Caco-2 (cell line): ENCODE data around the gene EIF2A. TPM values are rescaled to one million over a fixed set of nuclear protein-coding genes. Genes with fewer than 3 reads are reported as not detected.
A peak's percentile ranks its signal among the peaks of the same experiment; 100 is the strongest.

ENCODE experiments used
- BruUV-seq: library from RNA; stranded (reverse); fragments of 400-500 nt; replicated peaks from 2 replicates; lab custom pipeline; 2021; lab: Mats Ljungman, UMichigan
- CTCF ChIA-PET: fragments of 300-600 bp; sonication (Branson Sonifier 250); formaldehyde crosslinking; loops from one replicate; lab custom pipeline; 2022; ENCODE audit warnings: antibody characterized with exemption; lab: Charles Lee
- POLR2A ChIA-PET: fragments of 300-600 bp; sonication (Branson Sonifier 250); formaldehyde crosslinking; loops from one replicate; lab custom pipeline; 2022; ENCODE audit warnings: antibody characterized with exemption; lab: Charles Lee
- DNase-seq, 2 experiments: peaks; one replicate each; pipeline versions ENCODE4 v3.0.0 to v3.0.0-alpha.2; 2020 to 2022
- H3K27me3 ChIP-seq: replicated peaks from 2 replicates; pipeline ENCODE4 v1.6.0; 2011; ENCODE audit warnings: low read length; ENCODE audit not compliant: control insufficient read depth, insufficient read depth
- H3K36me3 ChIP-seq: 2 replicates; pipeline ENCODE4 v1.5.1; 2011; ENCODE audit warnings: low read length; ENCODE audit not compliant: control insufficient read depth, insufficient read depth
- H3K4me1 ChIP-seq: fragments of 250-450 bp; sonication (Bioruptor Pico); 2 replicates; pipeline ENCODE4 v1.5.1; 2020; ENCODE audit warnings: mild to moderate bottlenecking
- H3K4me3 ChIP-seq: 2 replicates; pipeline ENCODE4 v1.5.1; 2011; ENCODE audit warnings: low read depth, mild to moderate bottlenecking, control low read depth, low read length
- H3K9me3 ChIP-seq: fragments of 250-450 bp; sonication (Bioruptor Pico); 2 replicates; pipeline ENCODE4 v1.5.1; 2020; ENCODE audit warnings: mild to moderate bottlenecking, moderate library complexity
- H3K27ac Mint-ChIP-seq: one replicate; pipeline ENCODE4 v1.8.0; 2022; ENCODE audit warnings: mixed read lengths; ENCODE audit not compliant: unreplicated experiment
- H3K27me3 Mint-ChIP-seq: one replicate; pipeline ENCODE4 v1.8.0; 2022; ENCODE audit warnings: mixed read lengths; ENCODE audit not compliant: insufficient read depth, unreplicated experiment
- H3K36me3 Mint-ChIP-seq: one replicate; pipeline ENCODE4 v1.8.0; 2022; ENCODE audit warnings: mild to moderate bottlenecking, mixed read lengths; ENCODE audit not compliant: insufficient read depth, unreplicated experiment
- H3K4me1 Mint-ChIP-seq: one replicate; pipeline ENCODE4 v1.8.0; 2022; ENCODE audit warnings: low read depth, mixed read lengths; ENCODE audit not compliant: unreplicated experiment
- H3K4me3 Mint-ChIP-seq: one replicate; pipeline ENCODE4 v1.8.0; 2022; ENCODE audit warnings: mild to moderate bottlenecking, moderate library complexity, mixed read lengths; ENCODE audit not compliant: unreplicated experiment
- H3K9me3 Mint-ChIP-seq: one replicate; pipeline ENCODE4 v1.8.0; 2022; ENCODE audit warnings: mixed read lengths; ENCODE audit not compliant: unreplicated experiment
- intact Hi-C: fragments of 100-400 bp; cut with micrococcal nuclease; formaldehyde crosslinking; loops from one replicate; pipeline ENCODE4 v1.10.0; 2022; ENCODE audit not compliant: unreplicated experiment
- total RNA-seq: library from RNA; stranded (reverse); gene quantifications from 2 replicates; pipeline ENCODE4 v1.2.3, GENCODE V29; 2022
- TF ChIP-seq, protein P1 (sequence below), 2 experiments: fragments of 200-600 bp in 1 of 2; IDR thresholded peaks; 1 replicate in 1 of 2; 2 replicates in 1 of 2; pipeline versions ENCODE4 v1.5.1 to v1.8.0; 2011 to 2022; ENCODE audit warnings: antibody characterized with exemption in 1 of 2, control low read depth in 1 of 2, inconsistent platforms in 1 of 2, low read depth in 1 of 2, low read length in 1 of 2, mild to moderate bottlenecking in 1 of 2, moderate library complexity in 1 of 2; ENCODE audit not compliant: insufficient read depth in 1 of 2, severe bottlenecking in 1 of 2, unreplicated experiment in 1 of 2

EIF2A gene
- total RNA-seq, 1 experiment from 2014 or later, result 97.1 TPM

DNA sequence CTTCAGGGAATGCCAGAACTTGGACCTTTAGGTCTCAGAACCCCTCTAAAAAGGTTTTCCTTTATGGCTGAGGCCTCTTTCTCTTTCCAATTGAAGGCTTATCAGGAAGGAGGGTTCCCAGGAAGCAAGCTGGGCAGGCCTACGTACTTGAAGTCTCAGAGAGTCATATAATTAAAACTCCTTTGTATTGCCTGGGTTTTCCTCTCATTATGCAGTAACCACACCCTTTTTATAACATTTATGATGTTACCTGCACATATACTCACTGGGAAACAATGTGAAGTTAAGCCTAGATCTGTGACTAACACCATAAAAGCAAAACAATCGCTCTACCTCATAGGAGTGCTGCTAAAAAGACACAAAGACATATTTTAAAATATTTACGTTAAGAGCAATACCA lies 27.6 kb upstream of the EIF2A start:
- H3K4me1 Mint-ChIP-seq, result no peaks in the 10 kb centered on the region
- no peaks in the 10 kb centered on the region for H3K36me3 ChIP-seq
- H3K27ac Mint-ChIP-seq, result no peak overlapping the region
- peaks cover 4% of the 10 kb centered on the region for H3K27me3 Mint-ChIP-seq
- H3K4me1 ChIP-seq, result peaks cover 3% of the 10 kb centered on the region; the same call in 1 of the 2 replicates
- ChIA-PET POLR2A (no interaction called here), CTCF (interaction anchor here (0.6 kb wide), 1 partner anchor 214 kb away, joined by 3 read pairs; no protein-coding TSS in a partner anchor)
- BruUV-seq, result no TSS peak
- DNase-seq, result no peak
- H3K4me3 Mint-ChIP-seq, result peak overlapping the region; percentile 80
- TF ChIP-seq, protein P1, sequence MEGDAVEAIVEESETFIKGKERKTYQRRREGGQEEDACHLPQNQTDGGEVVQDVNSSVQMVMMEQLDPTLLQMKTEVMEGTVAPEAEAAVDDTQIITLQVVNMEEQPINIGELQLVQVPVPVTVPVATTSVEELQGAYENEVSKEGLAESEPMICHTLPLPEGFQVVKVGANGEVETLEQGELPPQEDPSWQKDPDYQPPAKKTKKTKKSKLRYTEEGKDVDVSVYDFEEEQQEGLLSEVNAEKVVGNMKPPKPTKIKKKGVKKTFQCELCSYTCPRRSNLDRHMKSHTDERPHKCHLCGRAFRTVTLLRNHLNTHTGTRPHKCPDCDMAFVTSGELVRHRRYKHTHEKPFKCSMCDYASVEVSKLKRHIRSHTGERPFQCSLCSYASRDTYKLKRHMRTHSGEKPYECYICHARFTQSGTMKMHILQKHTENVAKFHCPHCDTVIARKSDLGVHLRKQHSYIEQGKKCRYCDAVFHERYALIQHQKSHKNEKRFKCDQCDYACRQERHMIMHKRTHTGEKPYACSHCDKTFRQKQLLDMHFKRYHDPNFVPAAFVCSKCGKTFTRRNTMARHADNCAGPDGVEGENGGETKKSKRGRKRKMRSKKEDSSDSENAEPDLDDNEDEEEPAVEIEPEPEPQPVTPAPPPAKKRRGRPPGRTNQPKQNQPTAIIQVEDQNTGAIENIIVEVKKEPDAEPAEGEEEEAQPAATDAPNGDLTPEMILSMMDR (IDR thresholded peaks at IDR 0.05; ENCODE audit: insufficient read depth in 1 of 2, low read depth in 1 of 2, low read length in 1 of 2, severe bottlenecking in 1 of 2, unreplicated experiment in 1 of 2), result no peak
- H3K27me3 ChIP-seq, result no peaks in the 10 kb centered on the region
- H3K36me3 Mint-ChIP-seq, result no peaks in the 10 kb centered on the region
- H3K9me3 ChIP-seq, result peaks cover 4% of the 10 kb centered on the region
- intact Hi-C loops, result no loop called here
- peaks cover 11% of the 10 kb centered on the region for H3K9me3 Mint-ChIP-seq
- H3K4me3 ChIP-seq, result no peak overlapping the region

DNA sequence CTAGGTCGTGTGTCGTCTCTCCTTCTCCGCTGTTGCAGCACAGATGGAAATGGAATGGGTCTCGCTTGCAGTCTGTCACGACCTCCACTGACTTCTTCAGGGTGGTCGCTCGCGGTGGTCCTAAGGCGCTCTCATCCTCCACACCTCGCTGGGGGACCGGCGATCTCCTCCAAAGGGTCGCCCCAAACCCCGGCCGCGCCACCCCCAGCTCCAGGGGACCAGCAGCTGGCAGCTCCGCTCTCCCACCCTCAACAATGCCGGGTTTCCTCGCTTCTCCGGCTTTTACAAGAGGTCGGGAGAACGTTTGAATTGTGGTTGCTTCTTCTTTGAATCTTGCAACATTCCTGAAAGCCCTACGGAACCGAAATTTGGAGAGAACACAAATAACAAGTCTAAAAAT lies 26.2 kb upstream of the EIF2A start:
- H3K4me3 ChIP-seq, result peak overlapping the region; percentile 53

DNA sequence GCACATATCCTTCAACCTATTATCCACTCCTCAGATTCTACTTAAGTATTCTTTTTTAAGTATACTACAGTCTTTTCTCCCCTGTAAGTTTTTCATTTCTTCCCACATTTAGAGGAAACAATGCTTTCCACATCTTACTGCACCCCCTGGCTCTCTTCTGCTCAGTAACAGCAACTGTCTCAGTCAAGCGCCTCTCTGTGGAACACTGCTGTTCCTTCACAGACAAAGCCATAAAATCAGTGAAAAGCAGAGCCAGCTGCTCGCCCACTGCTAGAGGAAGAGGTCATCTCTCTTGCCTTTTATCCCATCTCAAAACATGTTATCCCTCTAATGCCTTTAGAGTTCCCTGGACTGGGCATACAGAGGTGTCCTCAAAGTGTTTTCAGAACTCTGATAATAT lies 25.1 kb upstream of the EIF2A start:
- H3K27me3 Mint-ChIP-seq, result peaks cover 7% of the 10 kb centered on the region
- ChIA-PET CTCF (no interaction called here), POLR2A (interaction anchor here (0.9 to 1.2 kb wide), 2 partner anchors 25 to 242 kb away, joined by 3 read pairs; partner anchors contain the start of genes EIF2A, SERP1 and SIAH2)
- no peaks in the 10 kb centered on the region for H3K36me3 Mint-ChIP-seq
- intact Hi-C loops, result no loop called here
- peak overlapping the region; percentile 18 for H3K4me3 Mint-ChIP-seq
- no peak overlapping the region for H3K27ac Mint-ChIP-seq
- H3K4me1 Mint-ChIP-seq, result no peaks in the 10 kb centered on the region
- no TSS peak for BruUV-seq
- Histone ChIP-seq H3K27me3 (no peaks in the 10 kb centered on the region), H3K4me3 (no peak overlapping the region), H3K9me3 (peaks cover 4% of the 10 kb centered on the region), H3K36me3 (no peaks in the 10 kb centered on the region), H3K4me1 (peaks cover 3% of the 10 kb centered on the region; the same call in 1 of the 2 replicates)
- peaks cover 11% of the 10 kb centered on the region for H3K9me3 Mint-ChIP-seq
- TF ChIP-seq, protein P1 (IDR thresholded peaks at IDR 0.05; ENCODE audit: insufficient read depth in 1 of 2, low read depth in 1 of 2, low read length in 1 of 2, severe bottlenecking in 1 of 2, unreplicated experiment in 1 of 2), result no peak
- no peak for DNase-seq

More for the DNA sequence above, 26.2 kb upstream of the EIF2A start:
- peak in 1 of 2 experiments; percentile 15 for DNase-seq
- H3K27me3 ChIP-seq, result no peaks in the 10 kb centered on the region
- POLR2A ChIA-PET, result no interaction called here
- intact Hi-C loops, result no loop called here
- CTCF ChIA-PET, result no interaction called here
- BruUV-seq, result no TSS peak
- Mint-ChIP-seq H3K4me1 (no peaks in the 10 kb centered on the region), H3K9me3 (peaks cover 11% of the 10 kb centered on the region), H3K27ac (no peak overlapping the region), H3K27me3 (peaks cover 6% of the 10 kb centered on the region), H3K36me3 (no peaks in the 10 kb centered on the region), H3K4me3 (peak overlapping the region; percentile 80)
- TF ChIP-seq, protein P1 (IDR thresholded peaks at IDR 0.05; ENCODE audit: insufficient read depth in 1 of 2, low read depth in 1 of 2, low read length in 1 of 2, severe bottlenecking in 1 of 2, unreplicated experiment in 1 of 2), result no peak
- peaks cover 4% of the 10 kb centered on the region for H3K9me3 ChIP-seq
- H3K36me3 ChIP-seq, result no peaks in the 10 kb centered on the region
- peaks cover 3% of the 10 kb centered on the region; the same call in 1 of the 2 replicates for H3K4me1 ChIP-seq
